Stimulated activated naive B cell treated with anti-CD40 and anti-IgM and Interleukin-4, amounts not matched to agents 10 μg/mL and 1 μg/mL and 100 μg/mL, for 72 hours (primary cell): ENCODE results near the gene CLDN5.

Experiments used
- ATAC-seq, 2 donors: fragments of 150-1000 bp; cut with Tn5 transposase; replicated peaks; 2 replicates each; pipeline ENCODE4 v1.10.0; 2021; ENCODE audit warnings: moderate library complexity in 1 of 2
- DNase-seq: peaks from one replicate; pipeline ENCODE4 v3.0.0; 2021
- H3K27ac Mint-ChIP-seq: one replicate; pipeline ENCODE4 v1.8.0; 2022; ENCODE audit warnings: mild to moderate bottlenecking, mixed read lengths
- H3K27me3 Mint-ChIP-seq, 2 donors: one replicate each; pipeline ENCODE4 v1.8.0; 2022; ENCODE audit warnings: mixed read lengths in 2 of 2
- H3K36me3 Mint-ChIP-seq, 2 donors: one replicate each; pipeline ENCODE4 v1.8.0; 2022; ENCODE audit warnings: mixed read lengths in 2 of 2, mild to moderate bottlenecking in 1 of 2
- H3K4me1 Mint-ChIP-seq, 2 donors: one replicate each; pipeline ENCODE4 v1.8.0; 2022; ENCODE audit warnings: mixed read lengths in 2 of 2, mild to moderate bottlenecking in 1 of 2
- H3K4me3 Mint-ChIP-seq, 2 donors: one replicate each; pipeline ENCODE4 v1.8.0; 2022; ENCODE audit warnings: mild to moderate bottlenecking in 2 of 2, mixed read lengths in 2 of 2, moderate library complexity in 1 of 2
- H3K9me3 Mint-ChIP-seq, 2 donors: one replicate each; pipeline ENCODE4 v1.8.0; 2022; ENCODE audit warnings: mixed read lengths in 2 of 2, mild to moderate bottlenecking in 1 of 2

The CLDN5 gene

DNA sequence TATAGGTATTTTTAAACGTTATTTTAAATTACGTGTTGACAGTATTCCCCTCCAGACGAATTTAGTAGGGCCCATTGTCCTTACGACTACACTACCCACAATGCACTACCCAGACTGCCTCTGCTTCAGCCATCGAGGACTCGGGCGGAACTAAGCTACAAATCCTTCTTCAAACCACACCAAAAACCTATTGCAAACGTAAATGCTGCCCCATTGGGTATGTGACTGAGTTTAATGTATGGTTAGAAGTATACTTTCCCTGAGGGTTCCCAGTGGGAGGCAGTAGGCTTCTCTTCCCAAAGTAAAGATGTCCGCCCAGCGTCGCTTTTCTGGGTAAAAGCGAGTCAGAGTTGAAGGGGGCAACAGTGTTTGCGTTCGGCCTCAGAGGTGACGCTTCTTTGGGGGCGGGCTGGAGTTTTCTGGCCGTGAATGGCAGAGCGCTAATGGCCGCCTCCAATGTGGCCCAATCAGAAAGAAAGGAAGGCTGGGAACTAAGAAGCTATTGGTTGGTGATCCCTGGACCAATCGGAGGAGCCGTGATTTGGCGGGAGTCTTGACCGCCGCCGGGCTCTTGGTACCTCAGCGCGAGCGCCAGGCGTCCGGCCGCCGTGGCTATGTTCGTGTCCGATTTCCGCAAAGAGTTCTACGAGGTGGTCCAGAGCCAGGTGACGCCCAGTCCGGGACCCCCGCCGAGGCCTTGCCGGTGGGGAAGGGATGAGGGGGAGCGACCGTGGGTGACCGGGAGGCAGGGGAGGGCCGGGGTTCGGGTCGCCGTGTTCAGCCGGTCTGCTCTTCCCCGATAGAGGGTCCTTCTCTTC is 44.6 kb downstream of the CLDN5 start, which contains the start of gene CDC45:
Gene CDC45, plus strand, starts transcription at position 566 of the 818 bp plus-strand sequence. Its CDS starts 49 bp downstream, at position 615.
- peak; percentile 93 to 94 for ATAC-seq
- peak; percentile 93 for DNase-seq
- H3K27me3 Mint-ChIP-seq: no peaks in the 10 kb centered on the region
- peaks cover 8 to 11% of the 10 kb centered on the region in 2 donors for H3K36me3 Mint-ChIP-seq
- H3K4me1 Mint-ChIP-seq: peaks cover 25 to 43% of the 10 kb centered on the region in 2 donors
- H3K9me3 Mint-ChIP-seq: no peaks in the 10 kb centered on the region
- H3K4me3 Mint-ChIP-seq: peak within 1 kb of the TSS; percentile 95 to 100
- H3K27ac Mint-ChIP-seq: peak within 1 kb of the TSS; percentile 100

- Mint-ChIP-seq H3K9me3 (no peaks in the 10 kb centered on the region), H3K36me3 (peaks cover 9 to 13% of the 10 kb centered on the region in 2 donors), H3K27ac (peak within 1 kb of the TSS; percentile 100), H3K4me3 (peak within 1 kb of the TSS; percentile 95 to 100), H3K27me3 (no peaks in the 10 kb centered on the region), H3K4me1 (peaks cover 25 to 43% of the 10 kb centered on the region in 2 donors)
- DNase-seq (peak; percentile 80), ATAC-seq (peak; percentile 70 to 72)
These were observed 45.3 kb downstream of the CLDN5 start, which contains the start of gene UFD1 for GRCh38 chr22:19478901-19479354. Gene UFD1 (minus strand): TSS chr22:19479193. CDS start chr22:19479085, 108 bp downstream.

DNA sequence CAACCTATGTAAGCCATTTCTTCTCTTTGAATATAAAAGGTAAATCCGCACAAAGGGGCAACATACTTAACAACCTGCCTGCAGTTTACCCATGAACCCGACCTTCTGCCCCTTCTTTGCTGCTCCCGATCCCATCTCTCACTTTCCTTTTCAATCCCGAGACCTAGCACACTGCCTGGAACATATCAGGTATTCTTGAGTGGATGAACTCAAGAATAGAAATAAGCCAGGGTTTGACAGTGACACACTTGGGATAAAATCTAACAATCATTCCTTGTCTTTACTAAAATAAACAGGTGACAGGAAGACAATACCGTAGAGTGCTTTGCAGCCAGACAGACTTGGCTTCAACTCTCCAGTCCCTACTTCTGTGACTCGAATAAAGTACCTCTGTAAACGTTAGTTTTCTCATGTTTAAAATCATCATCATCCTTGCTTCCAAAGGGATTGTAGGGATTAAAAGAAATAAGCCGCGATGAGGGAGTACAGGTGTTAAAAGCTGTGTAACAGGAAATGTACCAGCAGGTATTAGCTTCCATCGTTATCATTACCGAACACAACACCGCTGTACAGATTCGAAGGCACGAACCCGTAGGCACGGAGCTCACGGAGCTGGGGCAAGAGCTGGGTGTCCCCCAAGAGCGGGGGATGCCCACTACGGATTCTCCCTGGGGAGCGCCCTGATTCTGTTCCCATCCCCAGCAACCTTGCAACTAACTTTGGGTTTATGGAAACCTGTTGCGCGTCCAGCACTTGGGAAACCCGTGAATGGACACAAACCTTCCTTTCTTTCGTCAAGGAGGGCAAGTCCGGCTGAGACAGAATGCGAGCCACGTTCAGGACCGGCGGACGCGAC is 45.9 kb downstream of the CLDN5 start:
- no peaks in the 10 kb centered on the region for H3K27me3 Mint-ChIP-seq
- H3K36me3 Mint-ChIP-seq: peaks cover 10 to 15% of the 10 kb centered on the region in 2 donors
- peak overlapping the region; percentile 95 to 100 for H3K4me3 Mint-ChIP-seq
- ATAC-seq: no peak
- H3K27ac Mint-ChIP-seq: peak overlapping the region; percentile 78
- peaks cover 28 to 38% of the 10 kb centered on the region in 2 donors for H3K4me1 Mint-ChIP-seq
- no peak for DNase-seq
- no peaks in the 10 kb centered on the region for H3K9me3 Mint-ChIP-seq

DNA sequence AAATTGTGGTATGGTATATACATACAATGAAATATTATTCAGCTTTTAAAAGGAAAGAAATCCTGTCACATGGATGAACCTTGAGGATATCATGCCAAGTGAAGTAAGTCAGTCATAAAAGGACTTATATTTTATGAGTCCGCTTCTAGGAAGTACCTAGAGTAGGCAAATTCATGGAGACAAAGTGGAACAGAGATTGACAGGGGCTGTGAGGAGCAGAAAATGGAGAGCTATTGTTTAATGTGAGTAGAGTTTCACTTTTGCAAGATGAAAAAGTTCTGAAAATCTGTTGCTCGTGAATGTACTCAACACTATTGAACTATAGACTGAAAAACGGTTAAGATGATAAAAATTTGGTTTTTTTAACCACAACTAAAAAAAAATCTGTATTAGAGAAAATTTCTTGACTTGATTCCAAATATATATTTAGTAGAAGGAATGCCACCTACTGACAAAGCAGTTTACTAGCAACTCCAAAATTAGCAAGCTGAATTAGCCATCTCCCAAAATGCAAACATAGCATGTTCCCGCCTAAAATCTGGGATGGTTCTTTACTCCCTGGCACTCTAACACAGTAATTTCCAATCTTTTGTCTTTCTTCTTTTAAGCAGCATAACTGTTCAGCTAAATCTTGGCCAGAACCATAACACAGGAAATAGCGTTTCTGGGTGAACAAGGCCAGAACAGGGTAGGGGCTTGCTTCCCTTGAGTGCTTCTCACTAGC is 46.7 kb downstream of the CLDN5 start:
- Mint-ChIP-seq H3K27me3 (no peaks in the 10 kb centered on the region), H3K27ac (no peak overlapping the region)
- DNase-seq: no peak

GRCh38 chr22:19476023-19476422 is 48.2 kb downstream of the CLDN5 start:
- H3K36me3 Mint-ChIP-seq: peaks cover 20 to 35% of the 10 kb centered on the region in 2 donors
- H3K4me1 Mint-ChIP-seq: peaks cover 28 to 38% of the 10 kb centered on the region in 2 donors
- DNase-seq (no peak), ATAC-seq (no peak)
- H3K9me3 Mint-ChIP-seq: no peaks in the 10 kb centered on the region
- H3K27ac Mint-ChIP-seq: no peak overlapping the region
- no peak overlapping the region for H3K4me3 Mint-ChIP-seq
- no peaks in the 10 kb centered on the region for H3K27me3 Mint-ChIP-seq

More for the DNA sequence above, 46.7 kb downstream of the CLDN5 start:
- Mint-ChIP-seq H3K36me3 (peaks cover 11 to 20% of the 10 kb centered on the region in 2 donors), H3K4me1 (peaks cover 28 to 38% of the 10 kb centered on the region in 2 donors), H3K9me3 (no peaks in the 10 kb centered on the region), H3K4me3 (peak overlapping the region; percentile 95 to 100)
- ATAC-seq: no peak

GRCh38 chr22:19473578-19473977 is 50.6 kb downstream of the CLDN5 start:
- Mint-ChIP-seq H3K4me3 (no peak overlapping the region), H3K36me3 (peaks cover 28 to 54% of the 10 kb centered on the region in 2 donors), H3K9me3 (no peaks in the 10 kb centered on the region), H3K4me1 (peaks cover 19 to 24% of the 10 kb centered on the region in 2 donors), H3K27me3 (no peaks in the 10 kb centered on the region), H3K27ac (no peak overlapping the region)
- no peak for ATAC-seq
- no peak for DNase-seq
